ENCODE measurements around the gene COLQ. TPM values are rescaled to one million over a fixed set of nuclear protein-coding genes. Genes with fewer than 3 reads are reported as not detected.

The COLQ gene
- total RNA-seq, 4 donors from 2014 or later, result 0.53 to 13.2 (median 2.6) TPM

GRCh38 chr3:15453991-15454625 lies 67.4 kb downstream of the COLQ start:
- no peak for DNase-seq
- Histone ChIP-seq H3K4me3 (no peak overlapping the region), H3K27ac (no peak overlapping the region), H3K36me3 (no peaks in the 10 kb centered on the region), H3K9me3 (no peaks in the 10 kb centered on the region), H3K4me1 (no peaks in the 10 kb centered on the region), H3K27me3 (no peaks in the 10 kb centered on the region)
- TF ChIP-seq POLR2A (IDR thresholded peaks at IDR 0.05), result no peak
- TF ChIP-seq CTCF (IDR thresholded peaks at IDR 0.05), result no peak

GRCh38 chr3:15453501-15453900 lies 68.0 kb downstream of the COLQ start:
- TF ChIP-seq POLR2A (IDR thresholded peaks at IDR 0.05) (no peak), CTCF (IDR thresholded peaks at IDR 0.05) (no peak)
- H3K9me3 ChIP-seq, result no peaks in the 10 kb centered on the region
- H3K4me3 ChIP-seq, result no peak overlapping the region
- no peak for DNase-seq
- H3K27ac ChIP-seq, result no peak overlapping the region
- no peaks in the 10 kb centered on the region for H3K27me3 ChIP-seq
- no peaks in the 10 kb centered on the region for H3K36me3 ChIP-seq
- H3K4me1 ChIP-seq, result no peaks in the 10 kb centered on the region

- H3K4me1 ChIP-seq, result no peaks in the 10 kb centered on the region
- no peak overlapping the region for H3K4me3 ChIP-seq
Observed at GRCh38 chr3:15452961-15453360, 68.5 kb downstream of the COLQ start.

GRCh38 chr3:15452156-15452555 lies 69.3 kb downstream of the COLQ start:
- no peaks in the 10 kb centered on the region for H3K36me3 ChIP-seq
- TF ChIP-seq CTCF (IDR thresholded peaks at IDR 0.05) (no peak), POLR2A (IDR thresholded peaks at IDR 0.05) (no peak)
- H3K4me3 ChIP-seq, result no peak overlapping the region
- H3K4me1 ChIP-seq, result no peaks in the 10 kb centered on the region
- H3K27me3 ChIP-seq, result no peaks in the 10 kb centered on the region
- no peak overlapping the region for H3K27ac ChIP-seq
- H3K9me3 ChIP-seq, result no peaks in the 10 kb centered on the region
- no peak for DNase-seq

More at GRCh38 chr3:15452961-15453360, 68.5 kb downstream of the COLQ start:
- Histone ChIP-seq H3K27me3 (no peaks in the 10 kb centered on the region), H3K27ac (no peak overlapping the region), H3K9me3 (no peaks in the 10 kb centered on the region), H3K36me3 (no peaks in the 10 kb centered on the region)
- DNase-seq, result no peak
- no peak for TF ChIP-seq POLR2A (IDR thresholded peaks at IDR 0.05)
- TF ChIP-seq CTCF (IDR thresholded peaks at IDR 0.05), result no peak

- TF ChIP-seq CTCF (IDR thresholded peaks at IDR 0.05), result no peak
- TF ChIP-seq POLR2A (IDR thresholded peaks at IDR 0.05), result no peak
- no peaks in the 10 kb centered on the region for H3K4me1 ChIP-seq
- no peak for DNase-seq
- no peak overlapping the region for H3K4me3 ChIP-seq
- no peak overlapping the region for H3K27ac ChIP-seq
- H3K9me3 ChIP-seq, result no peaks in the 10 kb centered on the region
- H3K27me3 ChIP-seq, result no peaks in the 10 kb centered on the region
- H3K36me3 ChIP-seq, result no peaks in the 10 kb centered on the region
Observed at GRCh38 chr3:15451216-15452113, 70.0 kb downstream of the COLQ start.
